HG02870 (cell line): Measurements from ENCODE around the gene DOCK1.
"Not testable (repeated sequence)": the region's sequence is repeated elsewhere in the genome, so short reads cannot be mapped to it uniquely, and the experiment has no call there.

ENCODE experiments used
- ATAC-seq: cut with Tn5 transposase; IDR thresholded peaks from one replicate; pipeline ENCODE4 v1.9.1; 2021; ENCODE audit warnings: mild to moderate bottlenecking, moderate library complexity; ENCODE audit not compliant: unreplicated experiment

DOCK1 gene

GRCh38 chr10:126902157-126902556 lies 3.1 kb upstream of the DOCK1 start:
- no peak for ATAC-seq

- ATAC-seq = no peak
These were observed 1.4 kb upstream of the DOCK1 start for GRCh38 chr10:126903656-126904360.

GRCh38 chr10:126904516-126904817 lies 761 bp upstream of the DOCK1 start:
- no peak for ATAC-seq

- ATAC-seq = no peak
These were observed 812 bp downstream of the DOCK1 start for GRCh38 chr10:126905776-126906703.

GRCh38 chr10:126906704-126907422 lies 1.6 kb downstream of the DOCK1 start:
- no peak for ATAC-seq

- no peak for ATAC-seq
These were observed 2.3 kb downstream of the DOCK1 start for GRCh38 chr10:126907423-126907970.

- no peak for ATAC-seq
These were observed 3.0 kb downstream of the DOCK1 start for GRCh38 chr10:126908225-126908624.

GRCh38 chr10:126908729-126909128 lies 3.5 kb downstream of the DOCK1 start:
- no peak for ATAC-seq

GRCh38 chr10:126909147-126909546 lies 3.9 kb downstream of the DOCK1 start:
- ATAC-seq = no peak

- ATAC-seq = no peak
These were observed 5.0 kb downstream of the DOCK1 start for GRCh38 chr10:126910196-126910595.

- no peak for ATAC-seq
These were observed 5.6 kb downstream of the DOCK1 start for GRCh38 chr10:126910798-126911197.

GRCh38 chr10:126911301-126911700 lies 6.1 kb downstream of the DOCK1 start:
- no peak for ATAC-seq

GRCh38 chr10:126913316-126913715 lies 8.1 kb downstream of the DOCK1 start:
- no peak for ATAC-seq

GRCh38 chr10:126914561-126914960 lies 9.3 kb downstream of the DOCK1 start:
- ATAC-seq = no peak

GRCh38 chr10:126916952-126917351 lies 11.7 kb downstream of the DOCK1 start:
- ATAC-seq = not testable (repeated sequence)

- no peak for ATAC-seq
These were observed 12.1 kb downstream of the DOCK1 start for GRCh38 chr10:126917375-126917774.

- no peak for ATAC-seq
These were observed 13.0 kb downstream of the DOCK1 start for GRCh38 chr10:126917975-126918908.

- no peak for ATAC-seq
These were observed 14.2 kb downstream of the DOCK1 start for GRCh38 chr10:126919426-126919825.

- no peak for ATAC-seq
These were observed 15.9 kb downstream of the DOCK1 start for GRCh38 chr10:126921162-126921561.

GRCh38 chr10:126921974-126922525 lies 16.8 kb downstream of the DOCK1 start:
- no peak for ATAC-seq
